HUES48 (cell line): ENCODE measurements around the gene CTSE.

ENCODE experiments used
- H3K27ac ChIP-seq: one replicate; pipeline ENCODE4 v1.7.0; 2013; ENCODE audit warnings: low read depth, low read length, inconsistent platforms
- H3K27me3 ChIP-seq: 2 replicates; pipeline ENCODE4 v1.6.1; 2013; ENCODE audit warnings: mild to moderate bottlenecking, low read length; ENCODE audit not compliant: control insufficient read depth, insufficient read depth
- H3K36me3 ChIP-seq: 2 replicates; pipeline ENCODE4 v1.6.1; 2013; ENCODE audit warnings: low read length; ENCODE audit not compliant: control insufficient read depth, insufficient read depth
- H3K4me1 ChIP-seq: 2 replicates; pipeline ENCODE4 v1.6.1; 2013; ENCODE audit warnings: mild to moderate bottlenecking, low read length; ENCODE audit not compliant: control insufficient read depth, insufficient read depth
- H3K4me3 ChIP-seq: 2 replicates; pipeline ENCODE4 v1.5.1; 2013; ENCODE audit warnings: mild to moderate bottlenecking, low read depth, low read length
- H3K9ac ChIP-seq: 2 replicates; pipeline ENCODE4 v1.6.1; 2013; ENCODE audit warnings: mild to moderate bottlenecking, low read depth, low read length, moderate library complexity
- H3K9me3 ChIP-seq: 2 replicates; pipeline ENCODE4 v1.6.1; 2013; ENCODE audit warnings: low read length; ENCODE audit not compliant: control insufficient read depth, insufficient read depth

CTSE gene

DNA sequence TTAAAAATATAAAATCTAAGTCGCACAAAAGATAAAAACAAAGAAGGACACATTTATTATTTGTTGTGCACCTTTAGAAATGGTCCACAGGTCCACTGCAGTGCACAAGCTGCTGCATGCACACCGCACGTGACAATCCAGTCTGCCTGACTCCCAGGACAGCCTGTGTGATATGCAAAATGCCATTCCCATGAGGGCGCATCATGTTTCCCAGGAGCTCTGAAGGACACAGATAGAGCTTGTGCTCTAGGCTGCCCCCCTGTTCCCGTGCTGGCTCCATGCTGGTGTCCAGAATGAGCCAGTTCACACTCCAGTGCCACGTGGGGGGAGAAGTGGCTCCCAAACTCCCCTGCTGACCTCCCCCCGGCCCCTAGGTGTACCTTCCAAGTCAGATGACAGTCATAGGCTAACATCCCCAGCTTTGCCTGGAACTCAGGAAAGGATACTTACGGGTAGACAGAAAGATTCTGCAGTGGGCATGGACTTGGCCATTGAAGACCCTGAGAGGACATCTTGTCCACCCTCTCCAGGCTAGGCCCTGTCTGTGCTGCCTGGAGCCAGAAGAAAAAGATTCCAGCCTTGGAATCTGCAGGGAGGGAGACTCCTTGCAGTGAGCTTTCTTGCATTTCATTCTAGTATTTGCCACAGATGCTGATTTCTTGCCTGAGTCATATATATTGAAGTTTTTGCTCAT, 46.8 kb downstream of the CTSE start:
- no peak overlapping the region for H3K4me3 ChIP-seq
- no peak overlapping the region for H3K27ac ChIP-seq
- no peaks in the 10 kb centered on the region for H3K9me3 ChIP-seq

DNA sequence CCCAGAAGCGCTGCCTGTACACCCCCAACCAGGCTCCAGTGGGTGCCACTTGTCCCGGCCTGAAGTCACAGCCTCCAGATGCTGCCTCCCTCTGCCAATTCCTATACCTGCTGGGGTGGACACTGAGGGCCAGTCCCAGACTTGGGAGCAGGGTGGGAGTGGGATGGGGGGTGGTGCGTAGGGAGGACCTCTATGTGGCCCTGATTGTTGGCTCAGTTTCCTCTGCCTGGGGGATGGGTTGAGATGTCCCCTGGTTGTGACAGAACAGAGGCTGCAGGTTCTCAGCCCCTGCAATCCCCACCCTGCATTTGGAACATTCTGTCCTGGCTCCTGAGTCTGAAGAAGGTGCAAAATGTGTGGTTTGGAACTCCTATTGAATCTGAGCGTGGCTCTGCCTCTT, 47.7 kb downstream of the CTSE start:
- Histone ChIP-seq H3K4me1 (no peaks in the 10 kb centered on the region), H3K27me3 (no peaks in the 10 kb centered on the region), H3K27ac (no peak overlapping the region)

More for the DNA sequence above, 46.8 kb downstream of the CTSE start:
- no peak overlapping the region for H3K9ac ChIP-seq
- H3K4me1 ChIP-seq, result no peaks in the 10 kb centered on the region
- no peaks in the 10 kb centered on the region for H3K27me3 ChIP-seq
- H3K36me3 ChIP-seq, result no peaks in the 10 kb centered on the region

DNA sequence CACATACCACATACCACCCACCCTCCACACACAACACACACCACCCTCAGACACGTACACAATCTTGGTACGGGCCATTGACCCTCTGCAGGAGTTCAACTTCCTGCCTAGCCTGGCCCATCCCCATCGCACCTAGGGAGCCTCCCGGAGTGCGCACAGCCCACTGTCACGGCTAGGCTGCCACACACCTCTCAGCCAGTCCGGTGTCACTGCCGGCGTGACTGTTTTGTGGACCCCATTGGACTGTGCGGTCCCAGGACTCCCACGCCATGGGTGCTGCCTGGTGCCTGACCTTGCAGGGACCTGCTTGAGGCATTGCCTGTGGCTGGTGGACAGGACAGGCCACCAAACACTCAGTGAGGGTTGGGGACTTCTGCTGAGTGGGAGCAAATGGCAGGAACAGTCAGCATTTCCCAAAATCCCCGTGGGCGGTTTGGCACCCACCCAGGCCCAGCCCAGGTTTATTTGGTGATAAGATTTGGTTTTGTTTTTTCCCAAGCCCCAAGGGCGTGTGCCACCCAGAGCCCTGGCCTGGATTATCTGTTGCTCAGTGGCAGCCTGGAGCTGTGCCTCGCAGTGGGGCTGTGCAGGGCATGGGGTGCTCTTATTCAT, 48.2 kb downstream of the CTSE start:
- Histone ChIP-seq H3K4me3 (no peak overlapping the region), H3K4me1 (no peaks in the 10 kb centered on the region), H3K27ac (no peak overlapping the region), H3K27me3 (no peaks in the 10 kb centered on the region), H3K9me3 (no peaks in the 10 kb centered on the region), H3K36me3 (no peaks in the 10 kb centered on the region), H3K9ac (no peak overlapping the region)

More for the DNA sequence above, 47.7 kb downstream of the CTSE start:
- H3K9me3 ChIP-seq, result no peaks in the 10 kb centered on the region
- H3K9ac ChIP-seq, result no peak overlapping the region
- no peaks in the 10 kb centered on the region for H3K36me3 ChIP-seq
- H3K4me3 ChIP-seq, result no peak overlapping the region

DNA sequence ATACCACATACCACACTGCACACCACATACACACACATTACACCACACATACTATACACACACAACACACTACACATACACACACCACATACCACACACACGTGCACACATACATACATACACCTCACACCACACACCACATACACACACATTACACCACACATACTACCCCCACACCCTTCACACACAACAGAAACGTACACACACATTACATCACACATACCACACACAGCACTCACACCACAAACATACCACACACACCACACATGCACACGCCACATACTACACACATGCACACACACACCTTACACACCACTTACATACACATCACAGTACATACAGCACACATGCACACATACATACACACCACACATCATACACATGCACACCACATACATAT, 49.0 kb downstream of the CTSE start:
- H3K4me3 ChIP-seq, result no peak overlapping the region
- no peak overlapping the region for H3K9ac ChIP-seq
- H3K4me1 ChIP-seq, result no peaks in the 10 kb centered on the region
- no peaks in the 10 kb centered on the region for H3K9me3 ChIP-seq
- H3K27ac ChIP-seq, result no peak overlapping the region
- H3K27me3 ChIP-seq, result no peaks in the 10 kb centered on the region
- no peaks in the 10 kb centered on the region for H3K36me3 ChIP-seq

- H3K9ac ChIP-seq, result no peak overlapping the region
- H3K27me3 ChIP-seq, result no peaks in the 10 kb centered on the region
- H3K4me3 ChIP-seq, result no peak overlapping the region
- no peaks in the 10 kb centered on the region for H3K9me3 ChIP-seq
- no peak overlapping the region for H3K27ac ChIP-seq
- H3K4me1 ChIP-seq, result no peaks in the 10 kb centered on the region
- no peaks in the 10 kb centered on the region for H3K36me3 ChIP-seq
These were observed 50.1 kb downstream of the CTSE start for GRCh38 chr1:205973377-205974232.

DNA sequence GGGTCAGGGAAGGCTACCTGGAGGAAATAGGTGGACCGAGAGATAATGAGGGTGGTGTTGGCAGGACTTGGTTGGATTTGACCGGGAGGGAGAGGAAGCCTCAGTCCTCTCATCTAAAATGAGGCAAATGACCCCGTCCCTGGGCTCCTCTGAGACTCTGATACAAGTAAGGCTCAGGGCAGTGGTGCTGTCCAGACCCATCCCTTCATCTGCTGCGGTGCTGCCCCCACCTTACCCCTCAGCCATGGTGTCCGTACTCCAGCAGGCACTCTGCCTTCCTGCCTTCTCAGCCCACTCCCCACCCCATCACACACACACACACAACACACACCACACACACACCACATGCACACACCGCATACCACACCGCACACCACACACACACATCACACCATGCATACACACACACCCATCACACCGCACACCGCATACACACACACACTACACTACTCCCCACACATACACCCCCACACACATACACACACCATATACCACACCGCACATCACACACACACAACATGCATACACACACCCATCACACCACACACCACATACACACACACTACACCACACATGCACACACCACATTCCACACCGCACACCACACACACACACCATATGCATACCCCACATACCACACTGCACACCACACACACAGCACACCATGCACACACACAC, 51.1 kb downstream of the CTSE start:
- H3K27me3 ChIP-seq, result no peaks in the 10 kb centered on the region

DNA sequence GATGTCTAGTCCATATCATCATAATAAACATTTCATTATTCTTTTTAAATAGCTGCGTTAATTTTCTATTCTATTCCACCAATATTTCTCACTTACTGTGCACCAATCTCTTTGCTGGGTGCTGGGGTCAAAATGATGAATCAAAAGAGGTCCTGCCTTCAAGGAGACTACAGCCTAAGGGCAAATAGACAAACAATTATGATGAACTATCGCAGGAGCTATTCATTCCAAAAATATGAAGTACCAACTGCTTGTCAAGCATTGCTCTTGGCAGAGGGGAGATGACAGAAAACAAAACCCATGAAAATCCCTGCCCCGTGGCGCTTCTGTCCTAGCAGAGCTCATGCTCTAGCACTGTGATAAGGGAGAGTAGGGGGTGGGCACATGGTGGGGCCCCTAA, 51.6 kb downstream of the CTSE start:
- H3K4me3 ChIP-seq, result no peak overlapping the region
- H3K36me3 ChIP-seq, result no peaks in the 10 kb centered on the region
- H3K9me3 ChIP-seq, result no peaks in the 10 kb centered on the region
- H3K27ac ChIP-seq, result no peak overlapping the region
- no peak overlapping the region for H3K9ac ChIP-seq
- no peaks in the 10 kb centered on the region for H3K27me3 ChIP-seq
- H3K4me1 ChIP-seq, result no peaks in the 10 kb centered on the region

More for the DNA sequence above, 51.1 kb downstream of the CTSE start:
- Histone ChIP-seq H3K36me3 (no peaks in the 10 kb centered on the region), H3K9me3 (no peaks in the 10 kb centered on the region), H3K4me1 (no peaks in the 10 kb centered on the region), H3K9ac (no peak overlapping the region), H3K27ac (no peak overlapping the region), H3K4me3 (no peak overlapping the region)

GRCh38 chr1:205971082-205971481, 52.6 kb downstream of the CTSE start:
- H3K4me1 ChIP-seq, result no peaks in the 10 kb centered on the region
- no peak overlapping the region for H3K4me3 ChIP-seq
- H3K36me3 ChIP-seq, result no peaks in the 10 kb centered on the region
- no peak overlapping the region for H3K27ac ChIP-seq
- H3K9me3 ChIP-seq, result no peaks in the 10 kb centered on the region
- no peaks in the 10 kb centered on the region for H3K27me3 ChIP-seq
- no peak overlapping the region for H3K9ac ChIP-seq

DNA sequence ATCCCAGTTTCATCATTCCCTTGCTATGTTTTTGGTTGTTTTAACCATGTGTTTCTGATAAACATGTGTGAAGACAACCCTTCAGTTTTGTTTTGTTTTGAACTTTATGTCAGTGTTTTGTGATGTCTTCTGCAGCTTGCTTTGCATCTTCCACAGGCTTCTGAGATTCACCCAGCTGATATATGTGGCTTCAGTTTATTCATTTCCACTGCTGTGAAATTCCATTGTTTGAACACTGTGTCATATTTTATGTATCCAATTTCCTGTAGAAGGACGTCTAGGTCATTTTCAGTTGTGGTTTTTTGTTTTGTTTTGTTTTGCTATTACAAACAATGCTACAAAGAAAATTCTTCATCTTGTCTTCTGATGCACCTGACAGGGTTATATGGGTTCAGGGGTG, 53.2 kb downstream of the CTSE start:
- Histone ChIP-seq H3K4me3 (no peak overlapping the region), H3K9ac (no peak overlapping the region), H3K9me3 (no peaks in the 10 kb centered on the region), H3K27me3 (no peaks in the 10 kb centered on the region), H3K27ac (no peak overlapping the region), H3K4me1 (no peaks in the 10 kb centered on the region), H3K36me3 (no peaks in the 10 kb centered on the region)

DNA sequence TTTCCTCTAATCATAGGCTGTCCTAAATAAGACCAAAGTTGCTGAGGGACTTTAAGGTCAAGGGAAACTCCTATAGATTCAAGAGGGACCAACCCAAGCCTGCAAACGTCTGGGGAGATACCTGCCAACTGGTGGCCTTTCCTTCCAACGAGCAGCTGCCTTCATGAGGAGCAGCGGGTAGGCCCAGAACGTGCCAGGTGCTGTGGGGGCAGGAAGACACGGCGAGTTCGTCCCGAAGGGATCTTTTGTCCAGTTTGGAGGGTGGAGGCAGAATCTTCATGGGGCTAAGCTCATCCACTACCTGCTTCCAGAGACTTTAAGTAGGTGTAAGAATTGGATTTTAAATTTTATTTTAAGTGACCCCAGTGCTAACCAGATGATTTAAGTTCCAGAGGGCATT, 54.5 kb downstream of the CTSE start:
- Histone ChIP-seq H3K27me3 (no peaks in the 10 kb centered on the region), H3K4me1 (0 out of 2 replicates have a peak, but pooled peaks cover 2% of the 10 kb centered on the region), H3K27ac (no peak overlapping the region), H3K9ac (no peak overlapping the region), H3K36me3 (no peaks in the 10 kb centered on the region), H3K9me3 (no peaks in the 10 kb centered on the region), H3K4me3 (no peak overlapping the region)
